B cell (primary cell): ENCODE results near the gene HOXD8.

Source experiments
- EZH2 ChIP-seq: IDR thresholded peaks from 2 replicates; pipeline ENCODE4 v1.6.1; 2012; ENCODE audit warnings: borderline replicate concordance, low read depth, mild to moderate bottlenecking, moderate library complexity, low read length; ENCODE audit not compliant: insufficient read depth, poor library complexity, severe bottlenecking
- TF ChIP-seq, protein P1 (sequence below): fragments of 200-600 bp; IDR thresholded peaks from one replicate; pipeline ENCODE4 v1.8.0; 2022; ENCODE audit warnings: antibody characterized with exemption, mild to moderate bottlenecking

- TF ChIP-seq, protein P1, sequence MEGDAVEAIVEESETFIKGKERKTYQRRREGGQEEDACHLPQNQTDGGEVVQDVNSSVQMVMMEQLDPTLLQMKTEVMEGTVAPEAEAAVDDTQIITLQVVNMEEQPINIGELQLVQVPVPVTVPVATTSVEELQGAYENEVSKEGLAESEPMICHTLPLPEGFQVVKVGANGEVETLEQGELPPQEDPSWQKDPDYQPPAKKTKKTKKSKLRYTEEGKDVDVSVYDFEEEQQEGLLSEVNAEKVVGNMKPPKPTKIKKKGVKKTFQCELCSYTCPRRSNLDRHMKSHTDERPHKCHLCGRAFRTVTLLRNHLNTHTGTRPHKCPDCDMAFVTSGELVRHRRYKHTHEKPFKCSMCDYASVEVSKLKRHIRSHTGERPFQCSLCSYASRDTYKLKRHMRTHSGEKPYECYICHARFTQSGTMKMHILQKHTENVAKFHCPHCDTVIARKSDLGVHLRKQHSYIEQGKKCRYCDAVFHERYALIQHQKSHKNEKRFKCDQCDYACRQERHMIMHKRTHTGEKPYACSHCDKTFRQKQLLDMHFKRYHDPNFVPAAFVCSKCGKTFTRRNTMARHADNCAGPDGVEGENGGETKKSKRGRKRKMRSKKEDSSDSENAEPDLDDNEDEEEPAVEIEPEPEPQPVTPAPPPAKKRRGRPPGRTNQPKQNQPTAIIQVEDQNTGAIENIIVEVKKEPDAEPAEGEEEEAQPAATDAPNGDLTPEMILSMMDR: no peak
- TF ChIP-seq EZH2: no peak
These were observed 44.8 kb upstream of the HOXD8 start for GRCh38 chr2:176084611-176085119.
